ENCODE results near the gene ACBD4. TPM values are rescaled to one million over a fixed set of nuclear protein-coding genes. Genes with fewer than 3 reads are reported as not detected.

The ACBD4 gene
- total RNA-seq, 1 donor from 2014 or later: 3.9 TPM

GRCh38 chr17:45128989-45129388, 6.5 kb upstream of the ACBD4 start:
- H3K36me3 ChIP-seq (ENCODE audit: insufficient read depth, low read length): no peaks in the 10 kb centered on the region
- Mint-ChIP-seq H3K9me3 (ENCODE audit: unreplicated experiment) (no peaks in the 10 kb centered on the region), H3K27me3 (ENCODE audit: low read depth, unreplicated experiment) (no peaks in the 10 kb centered on the region), H3K4me3 (ENCODE audit: unreplicated experiment) (no peak overlapping the region), H3K4me1 (ENCODE audit: low read depth, unreplicated experiment) (peaks cover 36% of the 10 kb centered on the region), H3K27ac (ENCODE audit: unreplicated experiment) (no peak overlapping the region), H3K36me3 (ENCODE audit: low read depth, unreplicated experiment) (peaks cover 4% of the 10 kb centered on the region)
- no peak overlapping the region for H3K27ac ChIP-seq (ENCODE audit: low read depth, low read length)
- H3K27me3 ChIP-seq (ENCODE audit: insufficient read depth, low read length): no peaks in the 10 kb centered on the region
- H3K4me3 ChIP-seq (ENCODE audit: insufficient read depth, low read depth, low read length): no peak overlapping the region
- DNase-seq (ENCODE audit: low read depth): no peak
- H4K20me1 ChIP-seq (ENCODE audit: insufficient read depth, low read length): peaks cover 12% of the 10 kb centered on the region
- peaks cover 66% of the 10 kb centered on the region for H3K79me2 ChIP-seq (ENCODE audit: insufficient read depth, low read length)
- peaks cover 51% of the 10 kb centered on the region for H3K4me1 ChIP-seq (ENCODE audit: insufficient read depth, low read length)
- TF ChIP-seq, protein P1, sequence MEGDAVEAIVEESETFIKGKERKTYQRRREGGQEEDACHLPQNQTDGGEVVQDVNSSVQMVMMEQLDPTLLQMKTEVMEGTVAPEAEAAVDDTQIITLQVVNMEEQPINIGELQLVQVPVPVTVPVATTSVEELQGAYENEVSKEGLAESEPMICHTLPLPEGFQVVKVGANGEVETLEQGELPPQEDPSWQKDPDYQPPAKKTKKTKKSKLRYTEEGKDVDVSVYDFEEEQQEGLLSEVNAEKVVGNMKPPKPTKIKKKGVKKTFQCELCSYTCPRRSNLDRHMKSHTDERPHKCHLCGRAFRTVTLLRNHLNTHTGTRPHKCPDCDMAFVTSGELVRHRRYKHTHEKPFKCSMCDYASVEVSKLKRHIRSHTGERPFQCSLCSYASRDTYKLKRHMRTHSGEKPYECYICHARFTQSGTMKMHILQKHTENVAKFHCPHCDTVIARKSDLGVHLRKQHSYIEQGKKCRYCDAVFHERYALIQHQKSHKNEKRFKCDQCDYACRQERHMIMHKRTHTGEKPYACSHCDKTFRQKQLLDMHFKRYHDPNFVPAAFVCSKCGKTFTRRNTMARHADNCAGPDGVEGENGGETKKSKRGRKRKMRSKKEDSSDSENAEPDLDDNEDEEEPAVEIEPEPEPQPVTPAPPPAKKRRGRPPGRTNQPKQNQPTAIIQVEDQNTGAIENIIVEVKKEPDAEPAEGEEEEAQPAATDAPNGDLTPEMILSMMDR (IDR thresholded peaks at IDR 0.05; ENCODE audit: insufficient read depth, low read depth, low read length): no peak
- no peak for TF ChIP-seq EZH2 (IDR thresholded peaks at IDR 0.05; ENCODE audit: insufficient read depth, low read length)
- no peak for FAIRE-seq
- no peak overlapping the region for H3K4me2 ChIP-seq (ENCODE audit: low read length)
- no peaks in the 10 kb centered on the region for H3K9me3 ChIP-seq (ENCODE audit: insufficient read depth, low read depth, low read length)
- H3K9ac ChIP-seq (ENCODE audit: low read length): no peak overlapping the region
- no peak overlapping the region for H2AFZ ChIP-seq (ENCODE audit: low read depth, low read length)

DNA sequence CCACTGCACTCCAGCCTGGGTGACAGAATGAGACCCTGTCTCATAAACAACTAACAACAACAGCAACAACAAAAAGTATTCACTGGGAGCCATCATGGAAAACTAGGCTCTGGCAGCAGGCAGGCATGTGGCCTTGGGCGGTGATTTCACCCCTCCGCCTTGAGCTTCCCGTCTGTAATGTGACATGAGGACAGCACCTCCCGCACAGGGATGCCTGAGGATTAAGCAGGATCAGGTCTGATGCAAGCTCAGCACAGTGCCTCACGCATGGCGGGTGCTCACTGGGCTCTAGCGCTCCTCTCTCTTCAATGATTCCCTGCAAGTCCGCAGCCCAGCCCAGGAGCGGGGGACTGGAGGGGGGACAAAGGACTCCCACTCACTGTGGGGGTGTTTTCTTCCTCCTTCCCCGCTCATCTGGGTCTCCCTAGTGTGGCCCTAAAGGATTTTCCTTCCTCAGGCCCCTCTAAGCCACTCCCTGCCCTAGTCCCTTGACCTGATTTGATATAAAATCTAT, 6.0 kb upstream of the ACBD4 start:
- no peak overlapping the region for H3K4me3 Mint-ChIP-seq (ENCODE audit: unreplicated experiment)

More for the DNA sequence above, 6.0 kb upstream of the ACBD4 start:
- H3K79me2 ChIP-seq (ENCODE audit: insufficient read depth, low read length): peaks cover 63% of the 10 kb centered on the region
- Mint-ChIP-seq H3K27ac (ENCODE audit: unreplicated experiment) (no peak overlapping the region), H3K4me1 (ENCODE audit: low read depth, unreplicated experiment) (peaks cover 32% of the 10 kb centered on the region), H3K36me3 (ENCODE audit: low read depth, unreplicated experiment) (peaks cover 4% of the 10 kb centered on the region), H3K27me3 (ENCODE audit: low read depth, unreplicated experiment) (no peaks in the 10 kb centered on the region), H3K9me3 (ENCODE audit: unreplicated experiment) (no peaks in the 10 kb centered on the region)
- DNase-seq (ENCODE audit: low read depth) (no peak), FAIRE-seq (no peak)
- no peak overlapping the region for H3K4me3 ChIP-seq (ENCODE audit: insufficient read depth, low read depth, low read length)
- H3K27ac ChIP-seq (ENCODE audit: low read depth, low read length): no peak overlapping the region
- peaks cover 46% of the 10 kb centered on the region for H3K4me1 ChIP-seq (ENCODE audit: insufficient read depth, low read length)
- TF ChIP-seq, protein P1 (IDR thresholded peaks at IDR 0.05; ENCODE audit: insufficient read depth, low read depth, low read length): no peak
- TF ChIP-seq EZH2 (IDR thresholded peaks at IDR 0.05; ENCODE audit: insufficient read depth, low read length): no peak
- no peak overlapping the region for H3K4me2 ChIP-seq (ENCODE audit: low read length)
- peaks cover 12% of the 10 kb centered on the region for H4K20me1 ChIP-seq (ENCODE audit: insufficient read depth, low read length)
- H2AFZ ChIP-seq (ENCODE audit: low read depth, low read length): no peak overlapping the region
- H3K36me3 ChIP-seq (ENCODE audit: insufficient read depth, low read length): no peaks in the 10 kb centered on the region
- no peaks in the 10 kb centered on the region for H3K27me3 ChIP-seq (ENCODE audit: insufficient read depth, low read length)
- H3K9ac ChIP-seq (ENCODE audit: low read length): no peak overlapping the region
- H3K9me3 ChIP-seq (ENCODE audit: insufficient read depth, low read depth, low read length): no peaks in the 10 kb centered on the region
